NCI-H1694 treated with DMSO at 0.1 percent for 48 hours (cell line): ENCODE results near the gene AZU1.
"Not testable (repeated sequence)": the region's sequence is repeated elsewhere in the genome, so short reads cannot be mapped to it uniquely, and the experiment has no call there.

Source experiments
- DNase-seq: peaks from one replicate; lab custom pipeline; 2025; lab: John Stamatoyannopoulos, UW

The AZU1 gene

DNA sequence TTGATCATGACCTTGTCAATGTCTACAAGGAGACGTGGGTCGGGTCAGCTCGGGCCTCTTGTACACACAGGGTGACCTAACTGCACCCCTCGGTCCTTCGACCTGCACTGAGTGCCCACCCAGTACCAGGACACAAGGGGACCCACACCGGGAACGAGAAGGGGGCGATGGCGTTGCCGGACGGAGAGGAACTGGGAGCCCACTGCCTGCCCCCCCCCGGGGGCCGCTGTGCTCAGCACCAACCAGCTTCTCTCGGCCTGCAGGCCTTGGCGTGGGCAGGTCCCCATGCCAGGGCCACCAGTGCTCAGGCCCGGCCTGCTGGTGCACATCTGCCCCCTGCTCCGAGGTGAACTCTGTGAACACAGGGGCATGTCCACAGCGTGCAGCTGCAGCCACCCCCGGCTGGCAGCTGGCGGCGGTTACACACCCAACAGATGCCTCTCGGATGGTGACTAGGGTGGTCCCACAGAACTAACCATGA lies 46.0 kb downstream of the AZU1 start:
- DNase-seq = no peak

- DNase-seq = no peak
These were observed 47.7 kb downstream of the AZU1 start for GRCh38 chr19:875265-875879.

- DNase-seq = no peak
These were observed 48.5 kb downstream of the AZU1 start for GRCh38 chr19:876089-876488.

- DNase-seq = no peak
These were observed 49.2 kb downstream of the AZU1 start for GRCh38 chr19:876780-877314.

- not testable (repeated sequence) for DNase-seq
These were observed 50.5 kb downstream of the AZU1 start for GRCh38 chr19:877992-878660.

- not testable (repeated sequence) for DNase-seq
These were observed 51.3 kb downstream of the AZU1 start for GRCh38 chr19:878751-879561.

DNA sequence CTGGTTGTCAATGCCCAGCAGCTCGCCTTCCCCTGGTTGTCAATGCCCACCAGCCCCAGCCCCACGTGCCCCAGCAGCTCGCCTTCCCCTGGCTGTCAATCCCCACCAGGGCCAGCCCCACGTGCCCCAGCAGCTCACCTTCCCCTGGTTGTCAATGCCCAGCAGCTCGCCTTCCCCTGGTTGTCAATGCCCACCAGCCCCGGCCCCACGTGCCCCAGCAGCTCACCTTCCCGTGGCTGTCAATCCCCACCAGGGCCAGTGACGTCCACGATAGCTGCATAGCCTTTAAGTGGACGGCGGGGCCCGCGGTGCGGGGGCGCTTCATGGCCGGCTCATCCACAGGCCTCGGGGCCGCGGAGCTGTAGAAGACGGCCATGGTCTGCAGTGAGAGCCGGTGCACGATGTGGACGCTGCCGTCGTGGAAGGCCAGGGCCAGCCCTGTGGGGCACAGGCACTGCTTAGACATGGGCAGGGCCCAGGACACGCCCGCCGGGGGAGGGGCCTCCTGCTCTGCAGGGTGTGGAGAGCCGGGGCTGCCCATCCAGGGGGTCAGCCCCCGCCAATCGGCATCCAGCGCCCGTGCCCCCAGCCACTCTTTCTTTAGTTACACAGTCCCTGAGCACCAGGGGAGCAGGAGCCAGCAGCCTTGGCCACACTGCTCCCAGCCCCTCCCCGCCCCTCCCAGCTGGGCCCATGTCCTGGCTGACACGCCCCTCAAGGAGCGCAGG lies 52.2 kb downstream of the AZU1 start:
- DNase-seq = no peak
